SU-DHL-6 (cell line): ENCODE data around the gene HOXB7.

Source experiments
- H2AFZ ChIP-seq: fragments of 200-600 bp; sonication (generic); 2 replicates; pipeline ENCODE4 v1.6.1; 2014; ENCODE audit warnings: low read depth, mild to moderate bottlenecking, moderate library complexity, mixed read lengths, antibody characterized with exemption, low read length; ENCODE audit not compliant: severe bottlenecking
- H3F3A ChIP-seq: fragments of 200-600 bp; shearing (Covaris generic); 2 replicates; pipeline ENCODE4 v1.6.0; 2016; ENCODE audit warnings: antibody characterized with exemption, mild to moderate bottlenecking; ENCODE audit not compliant: insufficient read depth
- H3K27ac ChIP-seq: fragments of 200-600 bp; sonication (generic); 2 replicates; pipeline ENCODE4 v1.5.1; 2016; ENCODE audit warnings: low read depth, mild to moderate bottlenecking, low read length, moderate library complexity, mixed read lengths
- H3K27me3 ChIP-seq: fragments of 200-600 bp; sonication (generic), shearing (Covaris generic); 2 replicates; pipeline ENCODE4 v1.6.0; 2014; ENCODE audit warnings: mild to moderate bottlenecking, low read length
- H3K36me3 ChIP-seq: fragments of 200-600 bp; sonication (generic); 2 replicates; pipeline ENCODE4 v1.6.1; 2014; ENCODE audit warnings: mild to moderate bottlenecking, low read length, mixed read lengths
- H3K4me2 ChIP-seq: fragments of 300-600, 200-600 bp; shearing (Covaris generic), sonication (generic); 2 replicates; pipeline ENCODE4 v1.6.0; 2014; ENCODE audit warnings: low read length, low read depth, mild to moderate bottlenecking; ENCODE audit not compliant: poor library complexity, severe bottlenecking
- H3K4me3 ChIP-seq: fragments of 200-600 bp; sonication (generic); 2 replicates; pipeline ENCODE4 v1.5.1; 2014; ENCODE audit warnings: antibody characterized with exemption, low read length, mild to moderate bottlenecking, mixed read lengths; ENCODE audit not compliant: insufficient read depth, poor library complexity, severe bottlenecking
- H3K79me2 ChIP-seq: fragments of 200-600 bp; sonication (generic); 2 replicates; pipeline ENCODE4 v1.6.1; 2014; ENCODE audit warnings: mild to moderate bottlenecking, low read length, moderate library complexity; ENCODE audit not compliant: insufficient read depth
- H3K9ac ChIP-seq: fragments of 200-600 bp; sonication (generic); 2 replicates; pipeline ENCODE4 v1.7.0; 2014; ENCODE audit warnings: mild to moderate bottlenecking, low read length
- H3K9me2 ChIP-seq: fragments of 200-600 bp; sonication (generic); replicated peaks from 2 replicates; pipeline ENCODE4 v1.6.1; 2014; ENCODE audit warnings: low read length; ENCODE audit not compliant: insufficient read depth
- H3K9me3 ChIP-seq: fragments of 200-600 bp; sonication (generic); 2 replicates; pipeline ENCODE4 v1.6.1; 2014; ENCODE audit warnings: low read length, mixed read lengths; ENCODE audit not compliant: insufficient read depth
- H4K20me1 ChIP-seq: fragments of 200-600 bp; sonication (generic); 2 replicates; pipeline ENCODE4 v1.6.1; 2014; ENCODE audit warnings: low read depth, mild to moderate bottlenecking, antibody characterized with exemption, low read length, moderate library complexity, mixed read lengths
- CTCF ChIP-seq: fragments of 200-600 bp; sonication (generic); IDR thresholded peaks from one replicate; pipeline ENCODE4 v1.5.1; 2017; ENCODE audit warnings: antibody characterized with exemption, mild to moderate bottlenecking, low read length, moderate library complexity; ENCODE audit not compliant: insufficient read depth, poor library complexity, severe bottlenecking
- EZH2phosphoT487 ChIP-seq: fragments of 200-600 bp; sonication (generic), shearing (Covaris generic); conservative IDR thresholded peaks from 2 replicates; pipeline ENCODE4 v1.6.1; 2018; ENCODE audit warnings: mild to moderate bottlenecking, antibody characterized with exemption, low read length, moderate library complexity, mixed read lengths

The HOXB7 gene

DNA sequence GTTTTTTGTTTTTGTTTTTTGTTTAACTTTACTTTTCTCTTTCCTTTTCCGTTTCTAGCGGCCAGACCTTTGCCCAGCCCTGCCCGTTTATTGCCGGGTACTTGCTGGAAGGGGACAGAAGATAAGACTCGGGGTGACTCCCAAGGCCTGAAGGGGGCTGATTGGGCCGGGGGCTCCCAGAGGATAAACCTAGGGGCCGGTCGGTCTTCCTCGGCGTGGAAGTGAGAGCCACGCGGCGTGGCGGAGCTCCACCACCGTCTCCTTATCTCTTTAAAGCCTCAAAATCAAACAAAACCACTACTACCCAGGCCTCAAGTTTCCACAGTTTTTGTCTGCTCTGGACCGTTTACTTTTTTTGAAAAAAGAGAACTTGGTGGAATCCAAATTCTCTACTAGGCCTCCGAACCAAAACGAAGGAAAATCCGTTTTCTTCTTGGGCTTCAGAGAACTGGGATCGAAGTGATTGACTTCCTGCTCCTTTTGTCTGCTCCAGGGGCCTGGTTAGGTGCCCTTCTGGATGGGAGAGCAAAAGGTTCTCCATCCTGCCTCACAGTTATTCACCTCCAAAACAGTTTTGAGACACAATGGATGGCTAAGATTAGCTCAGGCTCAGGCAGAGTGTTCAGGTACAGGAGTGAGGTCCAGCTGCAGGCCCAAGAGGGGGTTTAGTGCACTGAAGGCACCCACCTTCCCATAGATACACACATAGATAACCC is 23.8 kb upstream of the HOXB7 start:
- H3K79me2 ChIP-seq: no peaks in the 10 kb centered on the region
- no peaks in the 10 kb centered on the region for H3K27me3 ChIP-seq
- no peaks in the 10 kb centered on the region for H3K9me2 ChIP-seq
- H2AFZ ChIP-seq: no peak overlapping the region
- TF ChIP-seq EZH2phosphoT487 (no peak), CTCF (no peak)
- no peaks in the 10 kb centered on the region for H3K36me3 ChIP-seq
- no peaks in the 10 kb centered on the region for H4K20me1 ChIP-seq
- no peaks in the 10 kb centered on the region for H3K9me3 ChIP-seq
- H3K4me3 ChIP-seq: no peak overlapping the region
- H3K4me2 ChIP-seq: no peak overlapping the region
- H3F3A ChIP-seq: no peaks in the 10 kb centered on the region
- no peak overlapping the region for H3K27ac ChIP-seq
- no peak overlapping the region for H3K9ac ChIP-seq

DNA sequence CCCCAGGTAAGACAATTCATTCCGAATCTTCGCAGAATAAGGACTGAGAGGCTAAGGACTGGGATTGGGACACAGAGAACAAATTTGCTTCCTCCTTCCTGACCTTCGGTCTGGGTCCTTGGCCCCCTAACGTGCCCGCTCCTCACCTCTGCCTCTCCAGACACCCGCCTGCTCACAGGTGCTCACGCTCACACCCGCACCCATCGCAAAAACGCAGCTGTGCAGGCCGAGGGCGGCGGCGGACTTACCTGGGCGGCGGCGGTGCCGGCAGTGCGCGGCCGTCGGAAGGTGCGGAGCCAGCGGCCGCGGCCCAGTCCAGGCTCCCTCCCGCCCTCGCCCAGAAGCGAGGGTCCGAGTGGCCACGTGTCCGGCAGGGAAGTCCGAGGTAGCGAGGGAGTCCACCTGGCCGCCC is 22.5 kb upstream of the HOXB7 start:
- no peak overlapping the region for H2AFZ ChIP-seq
- no peaks in the 10 kb centered on the region for H3K9me2 ChIP-seq
- H3K27ac ChIP-seq: no peak overlapping the region
- no peaks in the 10 kb centered on the region for H4K20me1 ChIP-seq
- no peak overlapping the region for H3K9ac ChIP-seq
- no peaks in the 10 kb centered on the region for H3K79me2 ChIP-seq
- H3F3A ChIP-seq: no peaks in the 10 kb centered on the region
- TF ChIP-seq EZH2phosphoT487 (no peak), CTCF (no peak)
- H3K4me3 ChIP-seq: no peak overlapping the region
- no peaks in the 10 kb centered on the region for H3K9me3 ChIP-seq
- H3K36me3 ChIP-seq: no peaks in the 10 kb centered on the region
- H3K4me2 ChIP-seq: no peak overlapping the region
- H3K27me3 ChIP-seq: no peaks in the 10 kb centered on the region

DNA sequence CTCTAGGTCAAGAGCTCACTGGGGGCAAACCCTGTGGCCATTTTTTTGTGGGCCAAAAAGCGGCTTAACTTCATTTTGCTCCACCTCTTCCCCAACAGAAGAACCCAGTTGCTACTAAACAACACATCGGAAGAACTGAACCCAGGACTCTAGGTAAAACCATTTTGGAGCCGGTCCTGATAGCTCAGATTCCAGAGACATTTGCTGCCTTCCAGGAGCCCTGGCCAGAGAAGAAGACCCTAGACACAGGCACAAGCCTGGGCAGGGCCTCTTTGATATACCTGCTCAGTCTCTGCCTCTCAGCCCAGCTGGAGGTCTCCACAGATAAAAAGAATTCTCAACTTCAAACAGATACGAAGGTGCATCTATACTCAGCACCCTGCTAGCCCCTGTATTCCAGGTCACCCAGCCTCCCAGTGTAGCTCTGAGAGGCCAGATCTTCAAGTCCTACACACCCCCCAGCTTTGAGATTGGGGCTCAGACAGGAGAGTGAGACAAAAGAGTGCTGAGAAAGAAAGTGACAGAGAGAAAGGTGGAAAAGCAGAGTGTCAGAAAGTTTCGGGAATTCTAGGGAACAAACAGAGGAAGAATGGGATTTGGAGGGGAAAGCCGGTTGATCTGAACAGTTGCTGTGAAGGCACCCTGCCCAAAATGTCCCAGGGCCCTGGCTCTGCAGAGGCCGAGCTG is 21.9 kb upstream of the HOXB7 start:
- no peaks in the 10 kb centered on the region for H3F3A ChIP-seq
- H3K27me3 ChIP-seq: no peaks in the 10 kb centered on the region
- H3K79me2 ChIP-seq: no peaks in the 10 kb centered on the region
- H3K36me3 ChIP-seq: no peaks in the 10 kb centered on the region
- no peaks in the 10 kb centered on the region for H3K9me2 ChIP-seq
- no peak overlapping the region for H2AFZ ChIP-seq
- H3K4me2 ChIP-seq: no peak overlapping the region
- no peak overlapping the region for H3K9ac ChIP-seq
- H3K27ac ChIP-seq: no peak overlapping the region
- H4K20me1 ChIP-seq: no peaks in the 10 kb centered on the region
- TF ChIP-seq CTCF (no peak), EZH2phosphoT487 (no peak)
- H3K9me3 ChIP-seq: no peaks in the 10 kb centered on the region
- H3K4me3 ChIP-seq: no peak overlapping the region
